Superior temporal gyrus (tissue), 1 donor: ENCODE measurements around the gene MLN.

ENCODE experiments used
- DNase-seq: peaks from one replicate; pipeline ENCODE4 v3.0.0-alpha.2; 2016; ENCODE audit errors: extremely low spot score

Gene MLN

GRCh38 chr6:33788694-33789549, 14.9 kb downstream of the MLN start, which contains the start of gene LEMD2:
Gene LEMD2 (minus strand): TSS chr6:33789130. CDS start chr6:33789116, 14 bp downstream.
- DNase-seq, result peak; percentile 91

GRCh38 chr6:33787954-33788693, 15.7 kb downstream of the MLN start:
- DNase-seq, result peak; percentile 63

DNA sequence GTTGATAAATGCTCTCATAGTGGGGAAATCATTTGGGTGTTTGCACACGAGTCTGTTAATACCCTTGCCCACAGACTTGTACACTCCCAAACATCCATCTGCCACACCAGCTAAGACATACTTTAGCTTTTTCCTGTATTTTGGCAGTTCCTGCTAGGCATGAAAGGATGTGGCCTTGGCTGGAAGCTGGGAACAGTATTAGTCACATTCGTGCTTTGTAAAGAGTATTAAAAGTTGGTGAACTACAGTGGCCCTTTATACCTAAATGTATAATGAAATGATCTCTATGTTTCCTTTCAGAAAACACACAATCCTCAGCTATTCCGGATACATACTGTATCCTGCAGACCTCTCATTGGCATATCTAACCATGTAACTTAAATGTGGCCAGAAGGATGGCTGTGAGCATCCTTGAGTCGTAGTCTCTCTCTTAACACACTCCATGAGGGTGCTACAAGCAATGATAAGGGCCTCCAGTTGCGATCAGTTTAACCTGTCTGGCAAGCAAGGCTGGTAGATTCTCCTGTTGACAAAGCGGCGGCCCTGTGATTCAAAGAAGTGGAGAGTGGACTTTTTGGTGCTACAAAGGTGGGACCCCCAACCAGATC, 16.4 kb downstream of the MLN start:
- no peak for DNase-seq

GRCh38 chr6:33786736-33787135, 17.1 kb downstream of the MLN start:
- DNase-seq, result no peak

GRCh38 chr6:33785778-33786177, 18.0 kb downstream of the MLN start:
- DNase-seq, result no peak

- DNase-seq, result peak; percentile 38
Observed at GRCh38 chr6:33784787-33785186, 19.0 kb downstream of the MLN start.

DNA sequence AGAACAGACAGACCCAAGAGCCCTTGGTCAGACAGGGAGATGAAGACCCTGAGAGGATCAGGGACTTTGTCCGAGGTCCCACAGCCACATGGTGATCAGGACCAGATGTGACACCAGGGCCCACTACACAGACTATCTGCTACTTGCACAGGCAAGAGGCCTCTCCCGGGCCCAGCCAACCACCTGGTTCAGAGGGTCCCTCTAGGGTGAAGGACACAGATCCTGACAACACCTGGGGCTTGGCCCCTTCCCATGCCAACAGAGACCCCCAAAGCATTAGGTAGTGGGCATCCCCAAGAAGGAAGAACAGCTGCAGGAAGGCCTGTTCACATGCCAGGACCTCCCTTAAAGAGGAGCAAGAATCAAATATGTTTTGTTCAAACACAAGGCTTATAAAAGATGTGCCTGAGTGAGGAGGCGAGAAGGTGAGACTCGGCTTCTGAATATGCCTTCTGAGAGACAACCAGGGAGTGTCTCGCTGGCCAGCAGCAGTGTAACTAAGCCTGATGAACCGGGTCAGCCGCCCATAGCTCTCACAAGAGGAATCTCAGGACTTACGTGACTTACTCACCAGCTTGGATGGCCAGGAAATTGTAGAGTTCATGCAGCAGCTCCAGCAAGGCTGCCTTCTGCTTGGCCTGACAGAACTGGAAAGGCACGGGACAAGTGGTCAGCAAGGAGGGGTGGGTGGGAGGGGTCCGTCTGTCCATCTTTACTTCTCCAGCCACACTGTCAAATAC, 19.9 kb downstream of the MLN start:
- DNase-seq, result no peak

DNA sequence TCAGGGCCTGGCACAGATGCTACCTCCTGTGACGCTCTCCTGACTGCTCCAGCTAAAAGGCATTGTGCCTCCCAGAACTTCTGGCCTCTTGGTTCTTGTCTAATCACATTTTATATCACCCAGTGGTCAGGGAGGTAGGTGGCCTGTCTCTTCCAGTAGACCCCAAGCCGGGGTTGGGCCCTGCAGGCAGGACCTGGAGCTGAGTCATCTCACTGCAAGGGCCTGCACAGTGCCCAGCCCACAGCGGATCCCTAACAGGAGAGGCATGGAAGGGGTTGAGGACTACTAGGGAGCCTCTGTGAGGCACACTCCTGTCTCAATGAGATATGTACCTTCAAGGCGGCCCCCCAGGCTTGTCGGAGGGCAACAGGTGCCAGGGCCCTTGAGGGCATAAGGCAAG, 21.2 kb downstream of the MLN start:
- no peak for DNase-seq

GRCh38 chr6:33781131-33781975, 22.4 kb downstream of the MLN start:
- no peak for DNase-seq

- DNase-seq, result no peak
Observed at GRCh38 chr6:33779895-33780294, 23.9 kb downstream of the MLN start.

DNA sequence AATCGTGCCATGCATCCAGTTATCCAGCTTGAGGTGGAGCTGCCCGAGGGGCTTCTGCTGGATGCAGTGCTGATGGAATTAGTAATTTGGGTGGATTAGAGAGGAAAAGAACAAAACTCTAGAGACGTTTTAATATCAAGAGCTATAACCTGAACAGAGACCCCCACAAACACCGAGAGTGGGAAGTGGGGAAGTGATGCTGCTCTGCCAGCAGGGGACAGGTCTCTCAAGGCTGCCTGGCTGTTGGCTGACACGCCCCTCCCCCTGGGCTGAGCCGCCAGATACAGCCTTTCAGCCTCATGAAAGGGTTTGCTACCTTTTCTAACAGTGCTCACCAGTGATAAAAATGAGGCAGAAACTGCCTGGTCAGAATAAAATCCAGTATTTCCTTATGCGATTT, 24.5 kb downstream of the MLN start:
- no peak for DNase-seq

GRCh38 chr6:33778444-33779121, 25.2 kb downstream of the MLN start:
- DNase-seq, result no peak

GRCh38 chr6:33777398-33778388, 26.1 kb downstream of the MLN start:
- no peak for DNase-seq

- no peak for DNase-seq
Observed at GRCh38 chr6:33776764-33777163, 27.0 kb downstream of the MLN start.

GRCh38 chr6:33776186-33776585, 27.6 kb downstream of the MLN start:
- no peak for DNase-seq

- no peak for DNase-seq
Observed at GRCh38 chr6:33774774-33775173, 29.0 kb downstream of the MLN start.

DNA sequence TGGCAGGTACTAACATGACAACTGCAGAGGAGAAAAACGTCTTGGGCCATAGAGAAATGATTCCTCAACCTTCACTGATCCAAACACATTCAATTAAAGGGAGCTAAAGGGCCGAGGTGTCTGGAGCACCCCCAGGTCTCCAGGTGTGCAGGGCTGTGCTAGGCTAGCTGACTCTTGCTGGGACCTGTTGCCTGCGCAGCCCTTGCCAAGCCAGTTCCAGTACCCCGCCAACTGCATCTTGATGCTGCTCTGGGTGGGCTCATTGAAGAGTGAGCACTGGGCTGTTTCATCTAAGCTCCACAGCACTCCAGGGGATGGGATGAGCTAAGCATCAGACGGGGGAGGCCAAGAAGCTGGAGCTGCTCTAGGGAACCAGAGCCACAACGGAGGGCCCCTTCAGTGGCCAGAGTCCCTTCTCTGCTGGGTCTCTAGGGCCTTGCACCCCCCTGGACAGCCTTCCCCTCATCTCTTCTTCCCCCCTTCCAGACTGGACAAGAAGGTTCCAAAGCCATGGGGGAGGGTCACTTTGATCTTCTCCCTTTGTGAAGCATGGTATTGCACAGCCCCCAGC, 30.8 kb downstream of the MLN start:
- no peak for DNase-seq

DNA sequence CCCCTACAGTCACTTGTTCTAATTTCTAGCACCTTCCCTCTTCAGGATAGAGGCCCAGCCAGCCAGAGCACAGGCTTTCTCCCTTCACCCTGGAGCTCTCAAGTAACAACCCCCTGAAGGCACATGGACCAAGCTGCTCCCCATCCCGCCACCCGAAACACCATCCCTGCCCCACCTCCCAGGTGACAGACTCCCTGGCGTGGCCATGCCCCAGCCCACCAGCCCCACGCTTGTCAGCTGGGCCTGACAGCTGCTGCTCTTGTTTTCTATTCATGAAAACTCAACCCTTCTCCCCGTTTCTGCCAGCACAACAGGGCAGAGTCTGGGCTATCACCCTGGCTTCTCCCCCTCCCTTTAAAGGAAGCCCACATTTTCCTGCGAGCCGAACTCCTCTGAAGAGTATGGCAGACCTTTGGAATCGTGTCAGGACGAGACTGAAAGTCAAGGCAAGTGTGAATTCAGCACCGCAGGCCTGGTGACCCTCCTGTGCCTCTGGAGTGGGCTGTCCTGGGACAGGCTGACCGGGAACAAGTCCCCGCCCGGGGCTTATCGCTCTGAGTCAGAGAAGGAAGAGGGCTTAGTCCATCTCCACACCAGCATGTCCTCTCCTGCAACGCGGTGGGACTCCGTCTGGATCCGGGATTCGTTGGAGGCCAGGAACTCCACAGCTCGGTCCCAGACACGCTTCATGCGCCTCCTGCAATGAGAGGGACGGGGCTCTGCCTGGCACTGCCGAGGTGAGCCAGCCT, 31.5 kb downstream of the MLN start:
- no peak for DNase-seq
